NCI-H748 (cell line): ENCODE results near the gene PTMS.

Experiments used
- DNase-seq: peaks from one replicate; lab custom pipeline; 2025; ENCODE audit not compliant: unreplicated experiment; lab: John Stamatoyannopoulos, UW

PTMS gene

GRCh38 chr12:6752167-6752920 is 13.8 kb upstream of the PTMS start:
- peak; percentile 62 for DNase-seq

GRCh38 chr12:6752921-6753771 is 13.0 kb upstream of the PTMS start, which contains the start of gene MLF2:
Gene MLF2 (minus strand): TSS chr12:6753141. CDS start chr12:6752334, 807 bp downstream.
- peak; percentile 95 for DNase-seq

DNA sequence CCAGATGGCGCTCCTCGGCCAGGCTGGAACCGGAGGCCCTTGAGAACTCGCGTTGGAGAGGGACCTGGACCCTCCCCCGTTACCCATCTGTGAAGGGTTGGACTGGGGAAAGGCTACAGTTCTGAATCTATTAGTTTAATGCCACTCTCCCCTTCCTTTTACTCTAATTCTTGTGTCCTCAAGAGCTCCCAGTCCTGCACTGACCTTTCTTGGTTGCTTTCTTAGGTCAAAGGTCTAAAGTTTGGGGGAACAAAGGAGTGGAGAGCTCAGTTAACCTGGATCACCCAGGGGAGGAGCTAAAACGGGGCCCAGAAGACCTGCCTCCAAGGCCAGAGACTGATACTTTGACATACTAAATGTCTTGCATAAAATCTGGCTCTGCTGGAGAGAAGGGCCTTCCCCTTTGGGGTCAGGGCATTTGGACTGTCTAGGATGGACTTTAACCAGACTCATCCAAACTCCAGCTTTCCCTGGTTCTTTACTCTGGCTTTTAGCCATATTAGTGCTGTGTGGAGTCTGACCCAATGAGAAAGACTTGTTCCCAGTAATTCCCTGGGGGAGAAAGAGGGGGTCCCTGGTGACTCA is 12.3 kb upstream of the PTMS start:
- no peak for DNase-seq

DNA sequence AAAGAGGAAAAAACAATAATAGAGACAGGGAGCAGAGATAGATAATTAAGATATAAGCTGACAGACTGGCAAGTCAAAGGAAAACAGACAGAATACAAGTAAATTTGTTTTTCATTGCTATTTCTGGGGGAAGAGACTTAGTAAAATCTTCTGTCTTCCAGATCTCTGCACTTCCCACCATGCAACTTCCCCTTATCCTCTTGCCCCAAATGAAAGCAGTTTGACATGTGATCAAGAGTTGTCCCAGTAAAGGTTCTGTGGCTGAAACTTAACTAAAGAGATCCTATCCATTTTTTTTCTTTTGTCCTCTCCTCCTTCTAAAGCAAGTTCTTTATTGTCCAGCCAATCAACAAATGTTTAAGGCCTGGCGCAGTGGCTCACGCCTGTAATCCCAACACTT is 11.8 kb upstream of the PTMS start:
- no peak for DNase-seq

GRCh38 chr12:6757028-6757690 is 9.0 kb upstream of the PTMS start:
- no peak for DNase-seq

DNA sequence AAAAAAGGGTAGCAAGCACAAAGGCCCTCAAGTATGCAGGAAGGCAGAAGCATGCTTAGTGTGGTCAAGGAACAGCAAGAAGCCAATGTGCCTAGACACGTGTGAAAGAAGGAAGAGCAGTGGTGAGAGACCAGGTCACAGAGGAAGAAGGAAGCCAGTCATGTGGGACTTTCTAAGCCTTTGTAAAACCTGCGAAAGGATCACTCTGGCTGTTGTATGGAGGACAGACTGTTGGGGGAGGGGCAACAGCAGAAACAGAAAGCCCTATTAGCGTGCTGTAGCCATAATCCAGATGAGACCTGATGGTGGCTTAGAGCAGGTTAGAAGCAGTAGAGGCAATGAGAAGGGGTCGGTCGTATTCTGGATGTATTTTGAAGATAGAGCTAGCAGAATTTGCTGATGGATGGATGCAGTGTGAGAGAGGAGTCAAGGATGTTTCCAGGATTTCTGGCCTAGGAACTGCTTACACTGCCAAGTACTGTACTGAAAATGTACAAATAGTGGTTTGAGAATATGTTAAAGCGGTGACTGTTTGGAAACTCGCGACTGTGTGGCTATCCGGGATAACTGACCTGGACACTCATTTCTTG is 7.6 kb upstream of the PTMS start:
- DNase-seq: no peak

- no peak for DNase-seq
These were observed 6.4 kb upstream of the PTMS start for GRCh38 chr12:6759741-6760140.

DNA sequence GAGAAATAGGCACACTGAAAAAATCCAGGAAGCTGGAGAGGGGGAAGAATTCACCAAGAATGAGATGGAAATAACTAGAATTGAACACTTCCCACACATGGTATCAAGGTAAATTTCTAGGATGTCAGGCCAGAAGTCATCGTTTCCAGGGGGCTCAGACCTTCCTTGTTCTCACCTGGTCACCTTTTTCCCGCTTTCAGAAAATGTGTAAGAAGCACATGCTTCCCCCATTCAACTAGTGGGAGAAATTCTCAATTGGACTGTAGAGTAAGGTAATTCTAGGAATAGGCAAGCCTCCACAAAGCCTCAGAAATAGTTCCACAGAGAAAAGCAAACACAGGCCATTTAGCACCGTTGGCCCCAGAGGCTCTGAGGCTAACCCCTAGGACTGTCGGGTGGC is 2.8 kb upstream of the PTMS start:
- peak; percentile 38 for DNase-seq

GRCh38 chr12:6764011-6764828 is 1.9 kb upstream of the PTMS start:
- peak; percentile 97 for DNase-seq

- peak; percentile 50 for DNase-seq
These were observed 1.0 kb upstream of the PTMS start for GRCh38 chr12:6765048-6765633.

GRCh38 chr12:6766651-6767349 is 637 bp downstream of the PTMS start:
- DNase-seq: peak; percentile 64

DNA sequence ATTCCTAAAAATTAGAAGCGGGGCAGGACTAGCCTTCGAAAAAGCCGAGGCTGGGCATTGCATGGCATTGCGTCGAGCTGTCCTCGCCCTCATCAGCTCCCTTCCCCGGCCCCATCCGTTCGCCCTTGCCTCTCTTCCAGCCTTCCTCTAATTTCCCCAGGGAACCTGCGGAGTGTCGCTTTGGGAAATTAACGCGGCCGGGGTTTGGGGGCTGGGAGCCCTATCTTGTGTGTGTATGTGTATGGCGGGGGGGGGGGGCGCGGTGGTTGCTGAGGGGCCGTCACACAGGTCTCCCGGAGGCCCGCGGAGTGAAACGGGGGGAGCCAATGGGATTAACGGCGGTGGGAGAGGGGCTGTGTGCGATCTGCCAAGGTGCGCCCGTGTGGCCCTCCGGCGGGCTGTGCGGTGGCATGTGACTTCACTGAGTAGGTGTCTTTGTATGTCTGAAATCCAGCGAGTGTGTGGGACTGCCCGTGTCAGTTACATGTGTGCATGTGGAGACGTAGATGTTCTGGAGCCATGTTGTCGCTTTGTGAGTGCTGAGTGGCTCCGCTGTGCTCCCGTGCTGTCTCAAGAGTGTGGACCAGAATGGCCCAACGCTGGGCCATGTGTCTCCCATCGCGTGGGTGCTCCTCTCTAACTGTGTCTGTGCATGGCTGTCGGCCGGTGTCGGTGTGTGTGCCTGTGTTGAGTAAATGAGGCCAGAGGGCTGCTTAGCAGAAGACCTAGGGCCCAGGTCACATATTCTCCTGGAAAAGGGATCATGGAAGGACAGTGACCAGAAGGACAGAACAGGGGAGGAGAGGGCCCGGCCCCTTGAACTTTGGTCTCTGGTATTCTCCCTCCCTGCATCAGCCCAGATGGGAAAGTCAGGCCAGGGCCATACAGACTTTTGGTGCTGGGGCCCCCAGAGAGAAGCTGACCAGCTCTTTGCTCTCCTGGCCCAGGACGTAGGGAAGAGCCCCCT is 1.5 kb downstream of the PTMS start:
- DNase-seq: peak; percentile 29

DNA sequence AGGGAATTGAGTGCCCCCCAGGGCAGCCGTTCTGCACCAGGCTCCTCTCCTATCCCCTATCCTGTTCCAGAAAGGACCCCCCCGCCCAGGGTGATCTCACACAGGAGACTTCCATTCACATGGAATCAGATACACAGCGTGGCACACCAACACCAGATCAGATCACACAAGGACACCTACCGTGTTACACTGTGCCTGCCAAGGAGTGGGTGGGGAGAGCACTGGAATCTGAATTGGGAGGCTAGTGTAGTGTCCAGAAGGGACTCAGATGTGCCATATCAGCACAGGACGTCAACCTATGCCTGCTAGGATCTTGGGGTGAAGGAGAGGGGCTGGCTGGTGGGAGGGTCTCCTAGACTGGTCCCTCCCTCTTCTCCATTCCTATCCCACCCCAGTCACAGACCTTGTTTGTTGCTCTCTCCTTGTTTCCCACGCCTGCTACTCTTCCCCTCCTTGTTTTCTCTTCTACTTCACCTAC is 2.3 kb downstream of the PTMS start:
- peak; percentile 7 for DNase-seq

GRCh38 chr12:6768990-6769389 is 2.8 kb downstream of the PTMS start:
- DNase-seq: peak; percentile 24

- DNase-seq: no peak
These were observed 3.5 kb downstream of the PTMS start for GRCh38 chr12:6769666-6770065.

GRCh38 chr12:6770094-6770493 is 3.9 kb downstream of the PTMS start:
- no peak for DNase-seq

- no peak for DNase-seq
These were observed 4.4 kb downstream of the PTMS start for GRCh38 chr12:6770600-6770999.

DNA sequence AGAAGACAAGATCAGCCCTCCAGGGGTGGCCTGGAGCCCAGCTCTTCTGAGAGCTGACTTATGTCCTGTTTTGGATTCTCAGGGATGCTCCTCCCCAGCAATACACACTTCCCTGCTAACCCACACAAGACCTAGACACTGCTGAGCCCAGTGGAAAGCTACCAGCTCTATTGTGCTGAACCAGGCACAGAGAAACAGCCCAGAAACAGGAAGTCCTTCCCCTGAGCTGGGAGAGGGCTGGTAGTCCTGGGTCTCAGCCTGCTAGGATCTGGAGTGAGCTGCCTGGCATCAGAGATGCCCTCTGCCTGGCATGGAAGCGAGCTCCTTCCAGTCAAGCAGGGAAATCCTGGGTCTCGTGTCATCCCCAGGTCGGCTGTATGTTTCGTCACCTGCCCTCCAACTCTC is 4.9 kb downstream of the PTMS start:
- peak; percentile 7 for DNase-seq
